ENCODE measurements around the gene COL8A1. TPM values are rescaled to one million over a fixed set of nuclear protein-coding genes. Genes with fewer than 3 reads are reported as not detected.

COL8A1 gene
- total and polyA plus RNA-seq, 5 donors from 2014 or later: not detected

- Histone ChIP-seq H3K27me3 (ENCODE audit: control insufficient read depth, insufficient read depth, low read length) (peaks cover 2% of the 10 kb centered on the region), H3K4me3 (ENCODE audit: low read depth, low read length) (no peak overlapping the region), H3K36me3 (ENCODE audit: control insufficient read depth, insufficient read depth, low read length) (no peaks in the 10 kb centered on the region), H3K27ac (ENCODE audit: insufficient read depth, low read length, poor library complexity, severe bottlenecking) (no peak overlapping the region), H3K4me1 (ENCODE audit: control insufficient read depth, insufficient read depth, low read length, poor library complexity, severe bottlenecking) (no peaks in the 10 kb centered on the region), H3K9me3 (ENCODE audit: control insufficient read depth in 2 of 2, low read length in 2 of 2) (no peaks in the 10 kb centered on the region)
- Mint-ChIP-seq H3K4me3 (no peak overlapping the region), H3K36me3 (no peaks in the 10 kb centered on the region), H3K27ac (no peak overlapping the region), H3K4me1 (no peaks in the 10 kb centered on the region), H3K9me3 (no peaks in the 10 kb centered on the region), H3K27me3 (peaks cover 6% of the 10 kb centered on the region)
- DNase-seq: no peak
- no peak for ATAC-seq (ENCODE audit: low read depth in 2 of 2)
Measured at GRCh38 chr3:99765042-99765942, 126.9 kb downstream of the COL8A1 start.

GRCh38 chr3:99767291-99767690, 128.9 kb downstream of the COL8A1 start:
- Histone ChIP-seq H3K9me3 (ENCODE audit: control insufficient read depth in 2 of 2, low read length in 2 of 2) (no peaks in the 10 kb centered on the region), H3K27me3 (ENCODE audit: control insufficient read depth, insufficient read depth, low read length) (peaks cover 2% of the 10 kb centered on the region), H3K4me1 (ENCODE audit: control insufficient read depth, insufficient read depth, low read length, poor library complexity, severe bottlenecking) (no peaks in the 10 kb centered on the region), H3K36me3 (ENCODE audit: control insufficient read depth, insufficient read depth, low read length) (no peaks in the 10 kb centered on the region), H3K27ac (ENCODE audit: insufficient read depth, low read length, poor library complexity, severe bottlenecking) (no peak overlapping the region), H3K4me3 (ENCODE audit: low read depth, low read length) (no peak overlapping the region)
- DNase-seq: no peak
- Mint-ChIP-seq H3K27ac (no peak overlapping the region), H3K9me3 (no peaks in the 10 kb centered on the region), H3K4me1 (no peaks in the 10 kb centered on the region), H3K4me3 (no peak overlapping the region), H3K36me3 (no peaks in the 10 kb centered on the region), H3K27me3 (peaks cover 6% of the 10 kb centered on the region)
- no peak for ATAC-seq (ENCODE audit: low read depth in 2 of 2)

GRCh38 chr3:99768126-99768525, 129.7 kb downstream of the COL8A1 start:
- Histone ChIP-seq H3K36me3 (ENCODE audit: control insufficient read depth, insufficient read depth, low read length) (no peaks in the 10 kb centered on the region), H3K9me3 (ENCODE audit: control insufficient read depth in 2 of 2, low read length in 2 of 2) (no peaks in the 10 kb centered on the region), H3K4me1 (ENCODE audit: control insufficient read depth, insufficient read depth, low read length, poor library complexity, severe bottlenecking) (no peaks in the 10 kb centered on the region), H3K27me3 (ENCODE audit: control insufficient read depth, insufficient read depth, low read length) (peaks cover 2% of the 10 kb centered on the region), H3K27ac (ENCODE audit: insufficient read depth, low read length, poor library complexity, severe bottlenecking) (no peak overlapping the region), H3K4me3 (ENCODE audit: low read depth, low read length) (no peak overlapping the region)
- no peak overlapping the region for H3K4me3 Mint-ChIP-seq
- DNase-seq: no peak
- no peaks in the 10 kb centered on the region for H3K4me1 Mint-ChIP-seq
- no peaks in the 10 kb centered on the region for H3K9me3 Mint-ChIP-seq
- H3K27ac Mint-ChIP-seq: no peak overlapping the region
- no peak for ATAC-seq (ENCODE audit: low read depth in 2 of 2)
- H3K36me3 Mint-ChIP-seq: no peaks in the 10 kb centered on the region
- peaks cover 6% of the 10 kb centered on the region for H3K27me3 Mint-ChIP-seq

GRCh38 chr3:99768808-99769501, 130.6 kb downstream of the COL8A1 start:
- no peaks in the 10 kb centered on the region for H3K36me3 ChIP-seq (ENCODE audit: control insufficient read depth, insufficient read depth, low read length)
- H3K4me3 ChIP-seq (ENCODE audit: low read depth, low read length): no peak overlapping the region
- DNase-seq (no peak), ATAC-seq (ENCODE audit: low read depth in 2 of 2) (no peak)
- peaks cover 2% of the 10 kb centered on the region for H3K27me3 ChIP-seq (ENCODE audit: control insufficient read depth, insufficient read depth, low read length)
- H3K27ac ChIP-seq (ENCODE audit: insufficient read depth, low read length, poor library complexity, severe bottlenecking): no peak overlapping the region
- Mint-ChIP-seq H3K9me3 (no peaks in the 10 kb centered on the region), H3K4me1 (no peaks in the 10 kb centered on the region), H3K4me3 (no peak overlapping the region), H3K27me3 (peaks cover 5% of the 10 kb centered on the region), H3K36me3 (no peaks in the 10 kb centered on the region), H3K27ac (no peak overlapping the region)
- no peaks in the 10 kb centered on the region for H3K9me3 ChIP-seq (ENCODE audit: control insufficient read depth in 2 of 2, low read length in 2 of 2)
- no peaks in the 10 kb centered on the region for H3K4me1 ChIP-seq (ENCODE audit: control insufficient read depth, insufficient read depth, low read length, poor library complexity, severe bottlenecking)

- Mint-ChIP-seq H3K36me3 (no peaks in the 10 kb centered on the region), H3K27me3 (no peaks in the 10 kb centered on the region), H3K4me1 (no peaks in the 10 kb centered on the region), H3K9me3 (no peaks in the 10 kb centered on the region), H3K27ac (no peak overlapping the region), H3K4me3 (no peak overlapping the region)
- Histone ChIP-seq H3K27me3 (ENCODE audit: control insufficient read depth, insufficient read depth, low read length) (peaks cover 2% of the 10 kb centered on the region), H3K4me1 (ENCODE audit: control insufficient read depth, insufficient read depth, low read length, poor library complexity, severe bottlenecking) (no peaks in the 10 kb centered on the region), H3K4me3 (ENCODE audit: low read depth, low read length) (no peak overlapping the region), H3K27ac (ENCODE audit: insufficient read depth, low read length, poor library complexity, severe bottlenecking) (no peak overlapping the region), H3K9me3 (ENCODE audit: control insufficient read depth in 2 of 2, low read length in 2 of 2) (no peaks in the 10 kb centered on the region), H3K36me3 (ENCODE audit: control insufficient read depth, insufficient read depth, low read length) (no peaks in the 10 kb centered on the region)
- DNase-seq: no peak
- ATAC-seq (ENCODE audit: low read depth in 2 of 2): no peak
Measured at GRCh38 chr3:99772171-99772570, 133.8 kb downstream of the COL8A1 start.

- Histone ChIP-seq H3K36me3 (ENCODE audit: control insufficient read depth, insufficient read depth, low read length) (no peaks in the 10 kb centered on the region), H3K9me3 (ENCODE audit: control insufficient read depth in 2 of 2, low read length in 2 of 2) (no peaks in the 10 kb centered on the region), H3K27ac (ENCODE audit: insufficient read depth, low read length, poor library complexity, severe bottlenecking) (no peak overlapping the region), H3K4me1 (ENCODE audit: control insufficient read depth, insufficient read depth, low read length, poor library complexity, severe bottlenecking) (no peaks in the 10 kb centered on the region), H3K4me3 (ENCODE audit: low read depth, low read length) (no peak overlapping the region), H3K27me3 (ENCODE audit: control insufficient read depth, insufficient read depth, low read length) (peaks cover 2% of the 10 kb centered on the region)
- Mint-ChIP-seq H3K27me3 (peaks cover 2% of the 10 kb centered on the region), H3K4me1 (no peaks in the 10 kb centered on the region), H3K4me3 (no peak overlapping the region), H3K36me3 (no peaks in the 10 kb centered on the region), H3K27ac (no peak overlapping the region), H3K9me3 (no peaks in the 10 kb centered on the region)
- ATAC-seq (ENCODE audit: low read depth in 2 of 2) (no peak), DNase-seq (no peak)
Measured at GRCh38 chr3:99772671-99773070, 134.3 kb downstream of the COL8A1 start.

- no peaks in the 10 kb centered on the region for H3K27me3 ChIP-seq (ENCODE audit: control insufficient read depth, insufficient read depth, low read length)
- ATAC-seq (ENCODE audit: low read depth in 2 of 2) (no peak), DNase-seq (peak in 1 of 3 donors; percentile 7)
- H3K4me3 Mint-ChIP-seq: no peak overlapping the region
- no peaks in the 10 kb centered on the region for H3K4me1 Mint-ChIP-seq
- no peak overlapping the region for H3K27ac Mint-ChIP-seq
- no peaks in the 10 kb centered on the region for H3K4me1 ChIP-seq (ENCODE audit: control insufficient read depth, insufficient read depth, low read length, poor library complexity, severe bottlenecking)
- no peaks in the 10 kb centered on the region for H3K9me3 Mint-ChIP-seq
- peaks cover 9% of the 10 kb centered on the region for H3K27me3 Mint-ChIP-seq
- no peaks in the 10 kb centered on the region for H3K9me3 ChIP-seq (ENCODE audit: control insufficient read depth in 2 of 2, low read length in 2 of 2)
- H3K36me3 Mint-ChIP-seq: no peaks in the 10 kb centered on the region
- H3K36me3 ChIP-seq (ENCODE audit: control insufficient read depth, insufficient read depth, low read length): no peaks in the 10 kb centered on the region
- H3K27ac ChIP-seq (ENCODE audit: insufficient read depth, low read length, poor library complexity, severe bottlenecking): no peak overlapping the region
- no peak overlapping the region for H3K4me3 ChIP-seq (ENCODE audit: low read depth, low read length)
Measured at GRCh38 chr3:99774467-99774866, 136.1 kb downstream of the COL8A1 start.

Measured in CD4-positive, CD25-positive, alpha-beta regulatory T cell (primary cell).